Measurements from ENCODE around the gene GALNT9. TPM values are rescaled to one million over a fixed set of nuclear protein-coding genes. Genes with fewer than 3 reads are reported as not detected.

The GALNT9 gene
- total and polyA plus RNA-seq, 2 donors (not counting 1 experiment from before 2014, with no cell fraction given): 0.71 to 2.4 TPM

DNA sequence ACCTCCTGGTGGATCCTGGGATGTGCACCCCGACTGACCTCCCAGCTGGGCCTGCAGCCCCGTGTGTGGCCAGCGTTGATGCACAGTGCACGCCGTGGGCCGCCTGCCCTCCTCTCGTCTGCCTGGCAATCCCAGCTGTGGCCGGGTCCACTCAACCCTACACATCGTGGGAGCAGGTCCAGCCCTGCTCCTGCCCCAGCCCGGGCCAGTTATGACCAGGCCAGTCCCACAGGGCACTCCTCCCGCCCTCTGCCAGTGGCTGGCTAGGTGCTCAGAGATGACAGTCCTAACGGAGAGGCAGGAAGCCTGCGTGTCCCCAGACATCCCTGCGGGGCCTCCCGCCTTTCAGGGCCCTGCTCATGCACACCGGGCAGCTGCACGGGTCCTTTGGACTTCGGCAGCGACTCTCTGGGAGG is 10.8 kb downstream of the GALNT9 start:
- no peak for DNase-seq
- ChIA-PET POLR2A (no interaction called here), CTCF (no interaction called here)
- no peaks in the 10 kb centered on the region for H4K20me1 ChIP-seq (ENCODE audit: control insufficient read depth, insufficient read depth, low read length, poor library complexity, severe bottlenecking)
- no peak overlapping the region for H2AFZ ChIP-seq (ENCODE audit: insufficient read depth, low read depth, low read length, poor library complexity, severe bottlenecking)
- no peak overlapping the region for H3K27ac ChIP-seq (ENCODE audit: low read length in 2 of 2)
- no peak for ATAC-seq (ENCODE audit: low read depth)
- H3K36me3 ChIP-seq (replicated peaks in 1 of 2; ENCODE audit: control extremely low read depth in 1 of 2, control insufficient read depth in 1 of 2, extremely low read depth in 1 of 2, insufficient read depth in 2 of 2, low read length in 1 of 2): no peaks in the 10 kb centered on the region
- H3K79me2 ChIP-seq (ENCODE audit: control insufficient read depth, insufficient read depth, low read length): no peaks in the 10 kb centered on the region
- Mint-ChIP-seq H3K27ac (no peak overlapping the region), H3K4me1 (no peaks in the 10 kb centered on the region), H3K9me3 (ENCODE audit: insufficient read depth) (no peaks in the 10 kb centered on the region), H3K27me3 (peaks cover 20% of the 10 kb centered on the region), H3K4me3 (no peak overlapping the region)
- 83% methylated on average over 19 of the region's 19 CpGs for WGBS (ENCODE audit: insufficient coverage)
- no peaks in the 10 kb centered on the region for H3K4me1 ChIP-seq (ENCODE audit: control insufficient read depth in 2 of 2, insufficient read depth in 2 of 2, low read length in 2 of 2)
- no peak overlapping the region for H3K4me2 ChIP-seq (replicated peaks; ENCODE audit: low read depth, low read length, poor library complexity, severe bottlenecking)
- H3K9me3 ChIP-seq (ENCODE audit: control extremely low read depth in 1 of 3, control insufficient read depth in 2 of 3, insufficient read depth in 1 of 3, low read length in 2 of 3): peaks cover 0 to 5% (median 0%) of the 10 kb centered on the region in 3 donors
- H3K4me3 ChIP-seq (ENCODE audit: control extremely low read depth in 1 of 5, extremely low read depth in 1 of 5, insufficient read depth in 1 of 5, low read depth in 2 of 5, low read length in 4 of 5): no peak overlapping the region
- peaks cover 0 to 3% (median 0%) of the 10 kb centered on the region in 4 experiments for H3K27me3 ChIP-seq (replicated peaks in 1 of 4; ENCODE audit: control extremely low read depth in 1 of 4, control insufficient read depth in 3 of 4, insufficient read depth in 4 of 4, low read length in 3 of 4)
- intact Hi-C loops (cut with micrococcal nuclease): no loop called here
- H3K9ac ChIP-seq (ENCODE audit: low read length): no peak overlapping the region
- no peak for TF ChIP-seq EZH2 (IDR thresholded peaks at IDR 0.05; ENCODE audit: borderline replicate concordance, insufficient read depth, low read depth, low read length, poor library complexity, severe bottlenecking)
- TF ChIP-seq, protein P1, sequence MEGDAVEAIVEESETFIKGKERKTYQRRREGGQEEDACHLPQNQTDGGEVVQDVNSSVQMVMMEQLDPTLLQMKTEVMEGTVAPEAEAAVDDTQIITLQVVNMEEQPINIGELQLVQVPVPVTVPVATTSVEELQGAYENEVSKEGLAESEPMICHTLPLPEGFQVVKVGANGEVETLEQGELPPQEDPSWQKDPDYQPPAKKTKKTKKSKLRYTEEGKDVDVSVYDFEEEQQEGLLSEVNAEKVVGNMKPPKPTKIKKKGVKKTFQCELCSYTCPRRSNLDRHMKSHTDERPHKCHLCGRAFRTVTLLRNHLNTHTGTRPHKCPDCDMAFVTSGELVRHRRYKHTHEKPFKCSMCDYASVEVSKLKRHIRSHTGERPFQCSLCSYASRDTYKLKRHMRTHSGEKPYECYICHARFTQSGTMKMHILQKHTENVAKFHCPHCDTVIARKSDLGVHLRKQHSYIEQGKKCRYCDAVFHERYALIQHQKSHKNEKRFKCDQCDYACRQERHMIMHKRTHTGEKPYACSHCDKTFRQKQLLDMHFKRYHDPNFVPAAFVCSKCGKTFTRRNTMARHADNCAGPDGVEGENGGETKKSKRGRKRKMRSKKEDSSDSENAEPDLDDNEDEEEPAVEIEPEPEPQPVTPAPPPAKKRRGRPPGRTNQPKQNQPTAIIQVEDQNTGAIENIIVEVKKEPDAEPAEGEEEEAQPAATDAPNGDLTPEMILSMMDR (IDR thresholded peaks at IDR 0.05): no peak

DNA sequence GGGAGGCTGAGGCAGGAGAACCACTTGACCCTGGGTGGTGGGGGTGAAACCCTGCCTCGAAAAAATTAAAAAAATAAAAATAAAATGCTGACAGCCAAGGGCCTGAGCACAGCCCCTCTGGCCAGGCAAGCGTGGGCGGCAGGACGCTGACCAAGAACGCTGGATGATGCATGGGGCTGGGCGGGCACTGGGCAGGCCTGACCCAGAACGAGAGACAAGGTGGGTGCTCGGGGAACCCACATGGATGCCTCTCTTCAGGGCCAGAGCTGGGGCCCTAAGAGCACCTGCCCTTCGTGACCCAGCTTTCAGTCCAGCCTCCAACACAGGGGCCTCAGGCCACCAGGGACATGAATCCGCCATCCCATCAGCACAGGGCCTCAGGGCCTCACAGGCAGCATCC is 11.3 kb downstream of the GALNT9 start:
- CTCF ChIA-PET: no interaction called here
- H3K27ac Mint-ChIP-seq: no peak overlapping the region
- H3K4me1 Mint-ChIP-seq: no peaks in the 10 kb centered on the region
- TF ChIP-seq, protein P1 (IDR thresholded peaks at IDR 0.05): no peak
- no peak for TF ChIP-seq EZH2 (IDR thresholded peaks at IDR 0.05; ENCODE audit: borderline replicate concordance, insufficient read depth, low read depth, low read length, poor library complexity, severe bottlenecking)
- peaks cover 16% of the 10 kb centered on the region for H3K27me3 Mint-ChIP-seq
- intact Hi-C loops (cut with micrococcal nuclease): no loop called here
- DNase-seq (no peak), ATAC-seq (ENCODE audit: low read depth) (no peak)
- POLR2A ChIA-PET: no interaction called here
- H3K9me3 Mint-ChIP-seq (ENCODE audit: insufficient read depth): no peaks in the 10 kb centered on the region
- H3K4me2 ChIP-seq (replicated peaks; ENCODE audit: low read depth, low read length, poor library complexity, severe bottlenecking): no peak overlapping the region
- peaks cover 0 to 5% (median 0%) of the 10 kb centered on the region in 3 donors for H3K9me3 ChIP-seq (ENCODE audit: control extremely low read depth in 1 of 3, control insufficient read depth in 2 of 3, insufficient read depth in 1 of 3, low read length in 2 of 3)
- H2AFZ ChIP-seq (ENCODE audit: insufficient read depth, low read depth, low read length, poor library complexity, severe bottlenecking): no peak overlapping the region
- peaks cover 0 to under 1% (median 0%) of the 10 kb centered on the region in 4 experiments for H3K27me3 ChIP-seq (replicated peaks in 1 of 4; ENCODE audit: control extremely low read depth in 1 of 4, control insufficient read depth in 3 of 4, insufficient read depth in 4 of 4, low read length in 3 of 4)
- no peak overlapping the region for H3K27ac ChIP-seq (ENCODE audit: low read length in 2 of 2)
- H3K79me2 ChIP-seq (ENCODE audit: control insufficient read depth, insufficient read depth, low read length): no peaks in the 10 kb centered on the region
- no peaks in the 10 kb centered on the region for H3K36me3 ChIP-seq (replicated peaks in 1 of 2; ENCODE audit: control extremely low read depth in 1 of 2, control insufficient read depth in 1 of 2, extremely low read depth in 1 of 2, insufficient read depth in 2 of 2, low read length in 1 of 2)
- H3K4me1 ChIP-seq (ENCODE audit: control insufficient read depth in 2 of 2, insufficient read depth in 2 of 2, low read length in 2 of 2): no peaks in the 10 kb centered on the region
- H3K9ac ChIP-seq (ENCODE audit: low read length): no peak overlapping the region
- no peaks in the 10 kb centered on the region for H4K20me1 ChIP-seq (ENCODE audit: control insufficient read depth, insufficient read depth, low read length, poor library complexity, severe bottlenecking)
- no peak overlapping the region for H3K4me3 ChIP-seq (ENCODE audit: control extremely low read depth in 1 of 5, extremely low read depth in 1 of 5, insufficient read depth in 1 of 5, low read depth in 2 of 5, low read length in 4 of 5)
- no peak overlapping the region for H3K4me3 Mint-ChIP-seq
- WGBS (ENCODE audit: insufficient coverage): 93% methylated on average over 10 of the region's 10 CpGs

Measured in B cell (primary cell).